ENCODE results near the gene ANKRD33B. TPM values are rescaled to one million over a fixed set of nuclear protein-coding genes. Genes with fewer than 3 reads are reported as not detected.
"Not testable (repeated sequence)": the region's sequence is repeated elsewhere in the genome, so short reads cannot be mapped to it uniquely, and the experiment has no call there.

Gene ANKRD33B
- total RNA-seq, 4 donors from 2014 or later = 4.4 to 17.2 (median 5.9) TPM

DNA sequence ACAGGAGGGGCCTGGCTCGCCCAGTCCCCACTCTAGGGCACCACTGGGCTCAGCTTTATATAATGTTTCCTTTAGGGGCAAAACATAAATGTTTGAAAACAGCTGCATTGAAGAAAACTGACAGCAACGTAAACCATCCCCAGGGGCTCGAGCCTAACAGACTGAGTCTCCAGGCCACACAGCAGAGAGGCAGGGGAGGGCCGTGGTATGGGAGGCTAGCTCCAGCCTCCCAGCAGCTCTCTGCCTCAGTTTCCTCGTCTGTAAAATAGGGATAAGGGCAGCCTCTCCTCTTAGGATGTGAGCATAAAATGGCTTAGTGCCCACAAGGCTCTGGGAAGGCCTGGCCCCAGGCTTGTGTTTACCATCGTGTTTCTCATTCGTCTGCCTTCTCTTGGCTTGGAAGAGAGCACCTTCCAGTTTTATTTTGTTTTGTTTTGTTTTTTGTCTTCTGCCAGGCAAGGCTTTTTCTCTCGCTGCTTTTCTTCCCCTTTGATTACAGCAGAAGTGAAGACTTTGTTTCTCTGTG, 2.7 kb downstream of the ANKRD33B start:
- no peaks in the 10 kb centered on the region for H3K36me3 ChIP-seq
- TF ChIP-seq EP300 (IDR thresholded peaks at IDR 0.05) (no peak), POLR2AphosphoS5 (IDR thresholded peaks at IDR 0.05) (no peak), POLR2A (IDR thresholded peaks at IDR 0.05) (no peak)
- TF ChIP-seq, protein P1, sequence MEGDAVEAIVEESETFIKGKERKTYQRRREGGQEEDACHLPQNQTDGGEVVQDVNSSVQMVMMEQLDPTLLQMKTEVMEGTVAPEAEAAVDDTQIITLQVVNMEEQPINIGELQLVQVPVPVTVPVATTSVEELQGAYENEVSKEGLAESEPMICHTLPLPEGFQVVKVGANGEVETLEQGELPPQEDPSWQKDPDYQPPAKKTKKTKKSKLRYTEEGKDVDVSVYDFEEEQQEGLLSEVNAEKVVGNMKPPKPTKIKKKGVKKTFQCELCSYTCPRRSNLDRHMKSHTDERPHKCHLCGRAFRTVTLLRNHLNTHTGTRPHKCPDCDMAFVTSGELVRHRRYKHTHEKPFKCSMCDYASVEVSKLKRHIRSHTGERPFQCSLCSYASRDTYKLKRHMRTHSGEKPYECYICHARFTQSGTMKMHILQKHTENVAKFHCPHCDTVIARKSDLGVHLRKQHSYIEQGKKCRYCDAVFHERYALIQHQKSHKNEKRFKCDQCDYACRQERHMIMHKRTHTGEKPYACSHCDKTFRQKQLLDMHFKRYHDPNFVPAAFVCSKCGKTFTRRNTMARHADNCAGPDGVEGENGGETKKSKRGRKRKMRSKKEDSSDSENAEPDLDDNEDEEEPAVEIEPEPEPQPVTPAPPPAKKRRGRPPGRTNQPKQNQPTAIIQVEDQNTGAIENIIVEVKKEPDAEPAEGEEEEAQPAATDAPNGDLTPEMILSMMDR (IDR thresholded peaks at IDR 0.05) = no peak
- H3K4me1 ChIP-seq = peaks cover 0 to 51% (median 14%) of the 10 kb centered on the region in 3 donors
- no peak for ATAC-seq
- H3K27me3 ChIP-seq = peaks cover 48% of the 10 kb centered on the region
- H3K4me3 ChIP-seq = peak overlapping the region in 1 of 2 donors; percentile 73
- H3K9me3 ChIP-seq = no peaks in the 10 kb centered on the region
- 55 to 62% methylated on average over 5 to 6 of the region's 8 CpGs for WGBS, 2 donors (ENCODE audit: low coverage in 1 of 2)
- peak overlapping the region in 2 of 4 donors; percentile 79 to 85 for H3K27ac ChIP-seq

DNA sequence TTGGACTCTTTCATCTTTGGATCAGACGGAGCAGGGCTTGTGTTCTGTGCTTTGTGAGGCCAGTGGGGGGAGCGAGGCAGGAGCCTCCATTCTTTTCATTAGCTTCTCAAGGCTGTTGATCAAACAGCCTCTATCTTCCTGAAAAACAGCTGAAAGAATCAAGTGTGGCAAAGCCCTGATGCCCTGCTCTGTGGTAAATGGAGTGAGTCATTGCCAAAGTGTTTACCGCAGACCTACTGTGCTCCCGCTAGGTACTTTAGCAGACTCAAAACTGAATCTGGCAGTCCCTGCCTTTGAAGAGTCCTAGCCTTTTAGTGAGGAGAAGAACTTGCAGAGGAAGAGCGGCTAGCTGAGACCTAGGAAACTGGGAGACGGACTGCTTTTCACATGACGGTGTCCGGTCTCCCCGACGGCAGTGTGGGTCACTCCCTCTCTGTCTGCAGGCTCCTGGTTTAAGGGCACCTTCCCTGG, 3.3 kb downstream of the ANKRD33B start:
- WGBS, 2 donors (ENCODE audit: low coverage in 1 of 2) = 90 to 95% methylated on average over 2 to 7 of the region's 10 CpGs
- Histone ChIP-seq H3K36me3 (no peaks in the 10 kb centered on the region), H3K4me1 (peaks cover 0 to 51% (median 14%) of the 10 kb centered on the region in 3 donors), H3K27ac (peak overlapping the region in 2 of 4 donors; percentile 79 to 85), H3K4me3 (peak overlapping the region in 1 of 2 donors; percentile 73), H3K27me3 (peaks cover 43% of the 10 kb centered on the region), H3K9me3 (no peaks in the 10 kb centered on the region)
- ATAC-seq = no peak
- TF ChIP-seq EP300 (IDR thresholded peaks at IDR 0.05) = no peak
- no peak for TF ChIP-seq POLR2AphosphoS5 (IDR thresholded peaks at IDR 0.05)
- TF ChIP-seq, protein P1 (IDR thresholded peaks at IDR 0.05) = no peak
- TF ChIP-seq POLR2A (IDR thresholded peaks at IDR 0.05) = no peak

DNA sequence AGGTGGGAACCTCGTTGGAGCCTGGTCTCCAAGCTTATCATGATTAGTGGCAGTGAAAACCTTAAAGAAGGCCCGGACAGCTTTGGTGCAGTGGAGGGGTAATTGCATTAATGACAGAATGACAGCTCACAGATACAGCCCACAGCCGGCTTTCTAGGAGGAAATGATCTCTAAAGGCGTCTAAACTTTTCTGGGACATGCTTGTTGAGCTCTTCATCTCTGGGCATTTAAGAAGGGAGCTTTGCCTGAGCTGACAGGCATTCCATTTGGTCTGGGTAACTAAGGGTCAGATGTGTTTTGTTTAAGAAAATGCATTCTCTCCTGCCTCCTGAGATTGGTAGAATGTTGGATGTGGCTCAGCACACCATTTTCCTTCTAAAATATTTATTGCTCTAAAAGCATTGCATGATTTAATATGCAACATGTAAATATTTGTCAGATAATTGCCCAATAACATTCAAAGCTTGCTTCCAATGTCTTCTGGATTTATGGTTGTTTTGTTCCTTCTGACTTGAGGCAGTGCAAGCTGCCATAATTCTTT, 4.0 kb downstream of the ANKRD33B start:
- Histone ChIP-seq H3K4me1 (peaks cover 0 to 47% (median 14%) of the 10 kb centered on the region in 3 donors), H3K9me3 (no peaks in the 10 kb centered on the region), H3K27me3 (peaks cover 36% of the 10 kb centered on the region), H3K36me3 (no peaks in the 10 kb centered on the region), H3K27ac (peak overlapping the region in 1 of 4 donors; percentile 85), H3K4me3 (peak overlapping the region in 1 of 2 donors; percentile 73)
- peak; percentile 7 for ATAC-seq
- 30 to 77% methylated on average over 2 to 4 of the region's 4 CpGs for WGBS, 2 donors (ENCODE audit: low coverage in 1 of 2)
- TF ChIP-seq POLR2AphosphoS5 (IDR thresholded peaks at IDR 0.05) (peak; percentile 96), EP300 (IDR thresholded peaks at IDR 0.05) (no peak)

DNA sequence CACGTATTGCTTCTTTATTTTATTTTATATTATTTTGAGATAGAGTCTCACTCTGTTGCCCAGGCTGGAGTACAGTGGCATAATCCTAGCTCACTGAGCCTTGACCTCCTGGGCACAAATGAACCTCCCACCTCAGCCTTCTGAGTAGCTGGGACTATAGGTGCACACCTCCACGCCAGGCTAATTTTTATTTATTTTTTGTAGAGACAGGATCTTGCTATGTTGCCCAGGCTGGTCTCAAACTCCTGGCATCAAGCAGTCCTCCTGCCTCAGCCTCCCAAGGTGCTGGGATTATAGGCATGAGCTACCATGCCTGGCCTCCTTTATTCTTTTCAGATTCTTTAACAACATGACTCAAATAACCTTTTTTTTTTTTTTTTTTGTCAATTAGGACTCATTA, 6.7 kb downstream of the ANKRD33B start:
- not testable (repeated sequence) for H3K27ac ChIP-seq, H3K4me3 ChIP-seq, H3K36me3 ChIP-seq, H3K9me3 ChIP-seq, ATAC-seq, H3K27me3 ChIP-seq
- 95 to 100% methylated on average over 2 of the region's 2 CpGs for WGBS, 2 donors (ENCODE audit: low coverage in 1 of 2)
- H3K4me1 ChIP-seq = peaks cover 0 to 20% (median 0%) of the 10 kb centered on the region in 3 donors

DNA sequence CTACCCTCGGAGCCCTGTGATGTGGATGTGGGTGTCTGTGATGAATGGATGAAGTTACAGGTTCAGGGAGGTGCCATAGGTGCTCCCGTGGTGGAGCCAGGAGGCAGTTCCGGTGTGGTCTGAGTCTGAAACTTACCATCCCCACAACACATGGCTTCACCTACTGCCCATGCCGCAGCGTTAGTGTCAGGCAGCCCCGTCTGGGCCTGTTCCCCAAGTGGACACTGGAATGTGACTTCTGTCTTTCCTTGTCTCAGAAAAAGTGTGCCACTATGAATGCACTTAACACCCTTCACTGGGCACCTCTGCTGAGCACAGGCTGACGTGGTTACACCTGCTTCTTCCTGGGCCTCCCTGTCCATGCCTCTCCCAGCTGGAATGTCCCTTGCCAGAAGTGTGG, 8.6 kb downstream of the ANKRD33B start:
- no peak for ATAC-seq
- Histone ChIP-seq H3K4me1 (peaks cover 0 to 15% (median 0%) of the 10 kb centered on the region in 3 donors), H3K4me3 (no peak overlapping the region), H3K9me3 (no peaks in the 10 kb centered on the region), H3K27ac (no peak overlapping the region), H3K36me3 (no peaks in the 10 kb centered on the region), H3K27me3 (no peaks in the 10 kb centered on the region)
- WGBS, 2 donors (ENCODE audit: low coverage in 1 of 2) = 83 to 85% methylated on average over 1 to 3 of the region's 7 CpGs
- TF ChIP-seq POLR2A (IDR thresholded peaks at IDR 0.05) (no peak), POLR2AphosphoS5 (IDR thresholded peaks at IDR 0.05) (no peak), EP300 (IDR thresholded peaks at IDR 0.05) (no peak)
- TF ChIP-seq, protein P1 (IDR thresholded peaks at IDR 0.05) = no peak
